Mammary epithelial cell (primary cell): Measurements from ENCODE around the gene KMT2B.

ENCODE experiments used
- CTCF ChIP-seq, 2 donors: IDR thresholded peaks in 1 of 2; conservative IDR thresholded peaks in 1 of 2; 2 replicates each; pipeline ENCODE4 v1.5.1; 2011 to 2012; ENCODE audit warnings: inconsistent platforms in 2 of 2, low read length in 2 of 2, mild to moderate bottlenecking in 2 of 2, control low read depth in 1 of 2, low read depth in 1 of 2; ENCODE audit not compliant: insufficient read depth in 1 of 2; ENCODE audit errors: extremely low read depth in 1 of 2
- EZH2 ChIP-seq: IDR thresholded peaks from 2 replicates; pipeline ENCODE4 v1.6.1; 2012; ENCODE audit warnings: low read length, inconsistent platforms, borderline replicate concordance

DNA sequence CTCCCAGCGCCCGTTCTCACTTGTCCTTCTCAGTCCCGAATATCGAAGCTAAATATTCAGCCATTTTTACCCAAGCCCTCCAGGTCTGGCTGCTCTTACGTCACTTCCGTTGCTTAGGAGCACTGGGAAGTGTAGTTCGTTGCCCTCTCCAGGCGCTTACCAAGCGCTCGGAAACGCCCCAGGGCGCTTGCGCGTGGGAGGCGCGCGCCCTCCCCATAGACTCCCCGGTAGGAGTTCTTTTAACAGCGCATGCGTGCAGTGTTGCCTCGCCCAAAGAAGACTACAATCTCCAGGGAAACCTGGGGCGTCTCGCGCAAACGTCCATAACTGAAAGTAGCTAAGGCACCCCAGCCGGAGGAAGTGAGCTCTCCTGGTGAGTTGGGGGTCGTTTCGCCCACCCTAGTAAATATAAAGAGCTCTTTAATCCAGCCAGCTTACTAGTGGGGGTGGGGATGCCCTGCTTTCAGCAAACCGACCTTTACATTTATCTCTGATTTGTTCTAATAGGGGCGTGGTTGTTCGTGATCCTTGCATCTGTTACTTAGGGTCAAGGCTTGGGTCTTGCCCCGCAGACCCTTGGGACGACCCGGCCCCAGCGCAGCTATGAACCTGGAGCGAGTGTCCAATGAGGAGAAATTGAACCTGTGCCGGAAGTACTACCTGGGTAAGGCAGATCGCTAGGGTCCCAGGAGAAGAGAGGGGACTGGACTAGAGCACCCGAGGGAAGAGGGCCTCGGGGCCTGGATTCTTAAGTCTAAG, 27.7 kb downstream of the KMT2B start, which contains the start of the genes PSENEN and U2AF1L4:
- TF ChIP-seq CTCF (conservative IDR thresholded peaks at IDR 0.05 in 1 of 2, IDR thresholded peaks at IDR 0.05 in 1 of 2; ENCODE audit: extremely low read depth in 1 of 2, insufficient read depth in 1 of 2, low read depth in 1 of 2, low read length in 2 of 2), result no peak
- TF ChIP-seq EZH2, result no peak
